DMS53 (cell line): ENCODE data around the gene PTPMT1.

ENCODE experiments used
- DNase-seq: peaks from one replicate; lab custom pipeline; 2025; lab: John Stamatoyannopoulos, UW

PTPMT1 gene

DNA sequence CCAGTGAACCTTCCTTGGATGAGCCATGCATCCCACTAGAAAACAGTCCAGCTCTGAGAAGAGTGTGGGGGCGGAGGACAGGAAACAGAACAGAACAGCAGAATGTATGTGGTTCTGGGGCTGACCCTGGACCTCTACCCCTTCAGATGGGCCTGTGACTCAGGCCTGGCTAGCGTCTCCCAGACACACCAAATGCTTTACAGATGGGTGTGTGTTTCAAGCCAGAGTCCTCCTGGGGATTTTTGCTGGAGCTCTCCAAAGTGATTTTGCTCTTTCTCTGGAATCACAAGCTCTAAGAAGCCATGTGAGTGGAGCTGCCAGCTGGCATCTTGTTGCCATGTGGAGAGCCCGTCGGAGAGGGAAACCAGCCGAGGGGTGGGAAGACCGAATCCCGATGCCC, 42.0 kb downstream of the PTPMT1 start:
- DNase-seq: no peak

DNA sequence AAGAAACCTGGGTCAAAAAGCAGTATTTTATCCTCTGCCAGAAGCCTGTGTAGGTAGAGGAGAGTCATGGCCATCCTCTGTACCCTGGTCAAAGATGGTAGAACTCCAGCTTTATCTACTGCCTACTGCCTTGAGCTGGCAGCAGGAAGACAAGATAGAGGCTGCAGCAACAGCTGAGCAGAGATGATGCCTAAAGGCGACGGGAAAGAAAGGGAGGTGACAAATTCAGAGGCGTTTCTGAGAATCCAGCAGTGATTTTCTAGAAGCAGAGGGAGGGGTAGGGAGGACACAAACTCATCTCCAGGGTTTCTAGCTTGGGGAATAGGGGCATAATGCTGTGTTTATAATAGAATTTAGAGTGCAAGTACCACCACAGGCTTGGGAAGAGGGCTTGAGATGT, 44.3 kb downstream of the PTPMT1 start:
- no peak for DNase-seq

GRCh38 chr11:47611348-47611794, 46.0 kb downstream of the PTPMT1 start:
- DNase-seq: no peak

- DNase-seq: no peak
Measured at GRCh38 chr11:47615249-47615648, 49.9 kb downstream of the PTPMT1 start.

DNA sequence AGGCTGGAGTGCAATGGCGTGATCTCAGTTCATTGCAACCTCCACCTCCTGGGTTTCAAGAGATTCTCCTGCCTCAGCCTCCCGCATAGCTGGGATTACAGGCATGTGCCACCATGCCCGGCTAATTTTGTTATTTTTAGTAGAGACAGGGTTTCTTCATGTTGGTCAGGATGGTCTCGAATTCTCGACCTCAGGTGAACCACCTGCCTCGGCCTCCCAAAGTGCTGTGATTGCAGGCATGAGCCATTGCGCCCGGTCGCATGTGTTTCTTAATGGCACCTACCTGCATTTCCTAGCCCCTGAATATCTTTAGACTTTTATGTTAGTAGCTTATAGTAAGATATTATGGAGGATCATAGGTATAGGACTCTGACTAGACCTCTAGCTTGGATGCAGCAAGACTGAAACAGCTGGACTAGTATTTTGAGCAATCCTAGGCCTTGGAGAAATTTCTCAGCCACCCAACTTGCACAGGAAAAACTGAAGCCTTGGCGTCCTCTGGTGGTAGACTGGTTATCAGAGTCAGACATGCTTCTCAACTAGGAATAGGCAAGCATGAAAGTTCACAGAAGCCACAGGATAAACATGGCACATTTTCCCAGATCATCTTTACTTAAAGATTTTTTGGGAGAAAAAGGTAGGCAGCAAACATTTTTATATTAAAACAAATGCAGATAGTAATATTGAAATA, 51.5 kb downstream of the PTPMT1 start:
- DNase-seq: peak; percentile 42

GRCh38 chr11:47617417-47617809, 52.0 kb downstream of the PTPMT1 start:
- DNase-seq: no peak

- no peak for DNase-seq
Measured at GRCh38 chr11:47620836-47621378, 55.5 kb downstream of the PTPMT1 start.
